ENCODE measurements around the gene PACC1. TPM values are rescaled to one million over a fixed set of nuclear protein-coding genes. Genes with fewer than 3 reads are reported as not detected.

PACC1 gene
- polyA plus RNA-seq, 2 of the 4 experiments (the other 2 are of a cell fraction) = 11.9 to 19.6 TPM

- TF ChIP-seq, protein P1, sequence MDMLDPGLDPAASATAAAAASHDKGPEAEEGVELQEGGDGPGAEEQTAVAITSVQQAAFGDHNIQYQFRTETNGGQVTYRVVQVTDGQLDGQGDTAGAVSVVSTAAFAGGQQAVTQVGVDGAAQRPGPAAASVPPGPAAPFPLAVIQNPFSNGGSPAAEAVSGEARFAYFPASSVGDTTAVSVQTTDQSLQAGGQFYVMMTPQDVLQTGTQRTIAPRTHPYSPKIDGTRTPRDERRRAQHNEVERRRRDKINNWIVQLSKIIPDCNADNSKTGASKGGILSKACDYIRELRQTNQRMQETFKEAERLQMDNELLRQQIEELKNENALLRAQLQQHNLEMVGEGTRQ (IDR thresholded peaks at IDR 0.05) = no peak
- TF ChIP-seq SREBF2 (IDR thresholded peaks at IDR 0.05) = no peak
- no peak for TF ChIP-seq CBX8 (IDR thresholded peaks at IDR 0.05)
- TF ChIP-seq BHLHE40 (IDR thresholded peaks at IDR 0.05; ENCODE audit: low read depth, low read length) = no peak
- TF ChIP-seq KDM1A (IDR thresholded peaks at IDR 0.05; ENCODE audit: low read depth) = no peak
- TF ChIP-seq, protein P2, sequence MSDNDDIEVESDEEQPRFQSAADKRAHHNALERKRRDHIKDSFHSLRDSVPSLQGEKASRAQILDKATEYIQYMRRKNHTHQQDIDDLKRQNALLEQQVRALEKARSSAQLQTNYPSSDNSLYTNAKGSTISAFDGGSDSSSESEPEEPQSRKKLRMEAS (IDR thresholded peaks at IDR 0.05) = no peak
- no peak for TF ChIP-seq RNF2 (IDR thresholded peaks at IDR 0.05; ENCODE audit: borderline replicate concordance, low read depth)
- no peak for TF ChIP-seq SMC3 (IDR thresholded peaks at IDR 0.05)
- TF ChIP-seq, protein P3, sequence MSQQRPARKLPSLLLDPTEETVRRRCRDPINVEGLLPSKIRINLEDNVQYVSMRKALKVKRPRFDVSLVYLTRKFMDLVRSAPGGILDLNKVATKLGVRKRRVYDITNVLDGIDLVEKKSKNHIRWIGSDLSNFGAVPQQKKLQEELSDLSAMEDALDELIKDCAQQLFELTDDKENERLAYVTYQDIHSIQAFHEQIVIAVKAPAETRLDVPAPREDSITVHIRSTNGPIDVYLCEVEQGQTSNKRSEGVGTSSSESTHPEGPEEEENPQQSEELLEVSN (IDR thresholded peaks at IDR 0.05; ENCODE audit: borderline replicate concordance, low read depth) = no peak
- no peak for TF ChIP-seq HES2 (IDR thresholded peaks at IDR 0.05)
- Histone ChIP-seq H3K4me3 (no peak overlapping the region), H3K27ac (no peak overlapping the region), H3K4me1 (no peaks in the 10 kb centered on the region), H3K9me3 (no peaks in the 10 kb centered on the region), H3K4me2 (no peak overlapping the region)
- ChIA-PET CTCF (interaction anchor here (0.7 to 2.7 kb wide), 2 partner anchors 74 to 311 kb away, joined by 4 to 10 read pairs; no protein-coding TSS in a partner anchor), POLR2A (no interaction called here)
- FAIRE-seq = no peak
- ATAC-seq = no peak
- no peak for DNase-seq (ENCODE audit: low read depth in 1 of 2, low spot score in 1 of 2)
- WGBS (ENCODE audit: missing lambda C conversion rate) = 95% methylated on average over 4 of the region's 4 CpGs
Observed at GRCh38 chr1:212381397-212382035, 33.2 kb downstream of the PACC1 start.

DNA sequence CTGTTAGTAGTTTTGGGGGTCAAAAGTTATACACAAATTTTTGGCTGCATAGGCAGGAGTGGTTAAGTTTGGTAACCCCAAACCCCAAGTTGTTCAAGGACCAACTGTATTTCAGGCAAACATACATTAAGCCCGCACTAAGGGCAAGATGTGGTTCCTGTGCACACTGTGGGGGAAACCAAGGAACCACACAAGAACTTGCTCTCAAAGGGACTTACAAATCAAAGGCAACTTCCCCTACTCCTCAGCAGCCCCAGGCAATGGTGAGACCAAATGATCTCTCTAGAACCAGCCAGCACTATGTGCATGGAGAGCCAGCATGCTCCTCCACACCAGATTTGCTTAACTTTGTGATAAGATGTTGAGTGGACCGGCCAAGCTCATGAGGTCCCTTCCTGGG is 35.3 kb downstream of the PACC1 start:
- no peak for FAIRE-seq
- H3K4me3 ChIP-seq = no peak overlapping the region
- TF ChIP-seq, protein P1 (IDR thresholded peaks at IDR 0.05) = no peak
- TF ChIP-seq, protein P4, sequence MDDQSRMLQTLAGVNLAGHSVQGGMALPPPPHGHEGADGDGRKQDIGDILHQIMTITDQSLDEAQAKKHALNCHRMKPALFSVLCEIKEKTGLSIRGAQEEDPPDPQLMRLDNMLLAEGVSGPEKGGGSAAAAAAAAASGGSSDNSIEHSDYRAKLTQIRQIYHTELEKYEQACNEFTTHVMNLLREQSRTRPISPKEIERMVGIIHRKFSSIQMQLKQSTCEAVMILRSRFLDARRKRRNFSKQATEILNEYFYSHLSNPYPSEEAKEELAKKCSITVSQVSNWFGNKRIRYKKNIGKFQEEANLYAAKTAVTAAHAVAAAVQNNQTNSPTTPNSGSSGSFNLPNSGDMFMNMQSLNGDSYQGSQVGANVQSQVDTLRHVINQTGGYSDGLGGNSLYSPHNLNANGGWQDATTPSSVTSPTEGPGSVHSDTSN (IDR thresholded peaks at IDR 0.05) = no peak
- TF ChIP-seq MAFK (IDR thresholded peaks at IDR 0.05; ENCODE audit: partially characterized antibody) = no peak
- TF ChIP-seq, protein P5, sequence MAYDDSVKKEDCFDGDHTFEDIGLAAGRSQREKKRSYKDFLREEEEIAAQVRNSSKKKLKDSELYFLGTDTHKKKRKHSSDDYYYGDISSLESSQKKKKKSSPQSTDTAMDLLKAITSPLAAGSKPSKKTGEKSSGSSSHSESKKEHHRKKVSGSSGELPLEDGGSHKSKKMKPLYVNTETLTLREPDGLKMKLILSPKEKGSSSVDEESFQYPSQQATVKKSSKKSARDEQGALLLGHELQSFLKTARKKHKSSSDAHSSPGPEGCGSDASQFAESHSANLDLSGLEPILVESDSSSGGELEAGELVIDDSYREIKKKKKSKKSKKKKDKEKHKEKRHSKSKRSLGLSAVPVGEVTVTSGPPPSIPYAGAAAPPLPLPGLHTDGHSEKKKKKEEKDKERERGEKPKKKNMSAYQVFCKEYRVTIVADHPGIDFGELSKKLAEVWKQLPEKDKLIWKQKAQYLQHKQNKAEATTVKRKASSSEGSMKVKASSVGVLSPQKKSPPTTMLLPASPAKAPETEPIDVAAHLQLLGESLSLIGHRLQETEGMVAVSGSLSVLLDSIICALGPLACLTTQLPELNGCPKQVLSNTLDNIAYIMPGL (CRISPR knock-in tag; IDR thresholded peaks at IDR 0.05; ENCODE audit: borderline replicate concordance) = no peak
- no peak for TF ChIP-seq HDAC2 (IDR thresholded peaks at IDR 0.05)
- no peak for TF ChIP-seq FOSL2 (IDR thresholded peaks at IDR 0.05)
- no peak for TF ChIP-seq FOSL2 (CRISPR knock-in tag; IDR thresholded peaks at IDR 0.05)
- TF ChIP-seq, protein P6, sequence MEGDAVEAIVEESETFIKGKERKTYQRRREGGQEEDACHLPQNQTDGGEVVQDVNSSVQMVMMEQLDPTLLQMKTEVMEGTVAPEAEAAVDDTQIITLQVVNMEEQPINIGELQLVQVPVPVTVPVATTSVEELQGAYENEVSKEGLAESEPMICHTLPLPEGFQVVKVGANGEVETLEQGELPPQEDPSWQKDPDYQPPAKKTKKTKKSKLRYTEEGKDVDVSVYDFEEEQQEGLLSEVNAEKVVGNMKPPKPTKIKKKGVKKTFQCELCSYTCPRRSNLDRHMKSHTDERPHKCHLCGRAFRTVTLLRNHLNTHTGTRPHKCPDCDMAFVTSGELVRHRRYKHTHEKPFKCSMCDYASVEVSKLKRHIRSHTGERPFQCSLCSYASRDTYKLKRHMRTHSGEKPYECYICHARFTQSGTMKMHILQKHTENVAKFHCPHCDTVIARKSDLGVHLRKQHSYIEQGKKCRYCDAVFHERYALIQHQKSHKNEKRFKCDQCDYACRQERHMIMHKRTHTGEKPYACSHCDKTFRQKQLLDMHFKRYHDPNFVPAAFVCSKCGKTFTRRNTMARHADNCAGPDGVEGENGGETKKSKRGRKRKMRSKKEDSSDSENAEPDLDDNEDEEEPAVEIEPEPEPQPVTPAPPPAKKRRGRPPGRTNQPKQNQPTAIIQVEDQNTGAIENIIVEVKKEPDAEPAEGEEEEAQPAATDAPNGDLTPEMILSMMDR (IDR thresholded peaks at IDR 0.05) = no peak
- TF ChIP-seq KDM5A (IDR thresholded peaks at IDR 0.05) = no peak
- TF ChIP-seq TFCP2L1 (CRISPR knock-in tag; IDR thresholded peaks at IDR 0.05) = no peak
- no peak for TF ChIP-seq NPAS2 (CRISPR knock-in tag; IDR thresholded peaks at IDR 0.05; ENCODE audit: borderline replicate concordance)
- TF ChIP-seq, protein P7, sequence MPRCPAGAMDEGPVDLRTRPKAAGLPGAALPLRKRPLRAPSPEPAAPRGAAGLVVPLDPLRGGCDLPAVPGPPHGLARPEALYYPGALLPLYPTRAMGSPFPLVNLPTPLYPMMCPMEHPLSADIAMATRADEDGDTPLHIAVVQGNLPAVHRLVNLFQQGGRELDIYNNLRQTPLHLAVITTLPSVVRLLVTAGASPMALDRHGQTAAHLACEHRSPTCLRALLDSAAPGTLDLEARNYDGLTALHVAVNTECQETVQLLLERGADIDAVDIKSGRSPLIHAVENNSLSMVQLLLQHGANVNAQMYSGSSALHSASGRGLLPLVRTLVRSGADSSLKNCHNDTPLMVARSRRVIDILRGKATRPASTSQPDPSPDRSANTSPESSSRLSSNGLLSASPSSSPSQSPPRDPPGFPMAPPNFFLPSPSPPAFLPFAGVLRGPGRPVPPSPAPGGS (IDR thresholded peaks at IDR 0.05) = no peak
- TF ChIP-seq ZFP36 (IDR thresholded peaks at IDR 0.05; ENCODE audit: borderline replicate concordance, partially characterized antibody) = no peak
- no peak for TF ChIP-seq SMC3 (IDR thresholded peaks at IDR 0.05)

More for the DNA sequence above, 35.3 kb downstream of the PACC1 start:
- no peak overlapping the region for H3K4me2 ChIP-seq
- no peaks in the 10 kb centered on the region for H3K9me3 ChIP-seq
- H3K4me1 ChIP-seq = no peaks in the 10 kb centered on the region
- WGBS (ENCODE audit: missing lambda C conversion rate) = 100% methylated on average over 1 of the region's 2 CpGs
- POLR2A ChIA-PET = no interaction called here
- ATAC-seq = no peak
- no peak for DNase-seq (ENCODE audit: low read depth in 1 of 2, low spot score in 1 of 2)
- CTCF ChIA-PET = interaction anchor here (1.1 to 1.4 kb wide), 3 partner anchors 36 to 699 kb away, joined by 3 to 5 read pairs (median 3); partner anchors contain the start of gene PACC1
- H3K27ac ChIP-seq = no peak overlapping the region

Data from A549 (cell line).